Activated T-cell treated with anti-CD3 and anti-CD28 coated beads for 1 hour (primary cell): ENCODE data around the gene CYSTM1.

Experiments
- DNase-seq: peaks from one replicate; pipeline ENCODE4 v3.0.0-alpha.2; 2020; ENCODE audit warnings: low read depth

CYSTM1 gene, protein sequence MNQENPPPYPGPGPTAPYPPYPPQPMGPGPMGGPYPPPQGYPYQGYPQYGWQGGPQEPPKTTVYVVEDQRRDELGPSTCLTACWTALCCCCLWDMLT

DNA sequence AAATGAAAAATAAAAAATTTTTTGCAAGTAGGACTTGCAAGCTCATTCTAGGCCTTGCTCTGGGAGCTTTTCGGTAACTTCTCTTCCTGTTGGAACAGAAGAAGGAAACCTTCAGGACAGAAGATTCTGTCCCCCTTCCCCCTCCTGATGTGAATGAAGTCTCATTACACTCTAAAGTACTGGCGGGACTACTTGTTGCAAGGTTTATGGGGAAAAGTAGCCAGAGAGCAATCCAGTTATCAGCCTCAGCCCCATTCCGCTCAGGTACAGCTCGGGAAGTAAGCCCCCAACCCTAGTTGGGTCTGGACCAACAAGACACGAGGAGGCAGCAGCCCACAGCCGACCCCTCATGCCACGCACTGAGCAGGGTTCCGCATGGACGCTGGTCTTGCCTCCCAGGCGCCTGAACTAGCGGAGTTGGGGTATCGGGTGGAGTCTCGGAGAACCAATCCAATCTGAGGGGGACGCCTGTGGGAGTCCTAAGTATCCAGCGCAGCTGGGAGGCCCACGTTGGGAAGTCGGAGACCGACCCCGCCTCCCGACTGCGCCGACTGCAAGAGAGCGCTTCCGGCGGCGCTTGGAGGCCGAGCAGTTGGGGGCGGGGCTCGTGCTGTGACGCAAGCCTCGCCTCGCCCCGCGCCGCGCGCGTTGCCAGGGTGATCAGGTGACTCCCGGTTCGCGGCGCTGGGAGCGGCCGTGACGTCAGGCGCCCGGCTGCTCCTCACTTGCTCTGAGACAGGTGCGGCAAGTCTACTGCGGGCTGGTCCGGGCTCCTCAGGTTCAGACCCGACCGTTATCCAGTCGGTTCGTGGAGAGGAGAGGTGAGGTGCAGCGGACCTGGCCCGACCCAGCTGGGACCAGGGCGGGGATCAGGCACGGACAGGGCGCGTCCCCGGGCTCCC lies at the start of gene CYSTM1:
CYSTM1 (plus strand) TSS at position 724 of the 902 bp plus-strand sequence. CDS start 19,278 bp downstream, outside the sequence.
- DNase-seq: peak; percentile 94

DNA sequence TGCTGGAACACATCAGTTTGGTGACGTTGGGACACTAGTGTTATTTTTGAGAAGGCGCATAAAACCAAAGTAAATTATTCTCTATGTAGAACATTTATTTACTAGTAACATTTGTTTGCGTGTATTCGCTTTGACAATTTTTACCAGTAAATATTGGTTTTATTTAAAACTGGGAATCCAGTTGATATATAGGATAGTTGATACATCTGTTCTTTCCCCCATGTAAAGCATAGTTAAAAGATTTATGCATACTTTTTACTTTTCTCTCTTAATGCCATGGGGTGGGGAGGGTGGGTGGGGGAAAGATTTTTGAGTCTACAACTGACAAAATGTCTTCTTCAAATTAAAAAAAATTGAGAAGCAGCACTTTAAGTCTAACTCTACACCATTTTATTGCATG lies 49.4 kb upstream of the CYSTM1 start, which contains the start of gene IGIP:
IGIP (plus strand) TSS at position 301 of the 400 bp plus-strand sequence. CDS start 2,540 bp downstream, outside the sequence.
- no peak for DNase-seq

DNA sequence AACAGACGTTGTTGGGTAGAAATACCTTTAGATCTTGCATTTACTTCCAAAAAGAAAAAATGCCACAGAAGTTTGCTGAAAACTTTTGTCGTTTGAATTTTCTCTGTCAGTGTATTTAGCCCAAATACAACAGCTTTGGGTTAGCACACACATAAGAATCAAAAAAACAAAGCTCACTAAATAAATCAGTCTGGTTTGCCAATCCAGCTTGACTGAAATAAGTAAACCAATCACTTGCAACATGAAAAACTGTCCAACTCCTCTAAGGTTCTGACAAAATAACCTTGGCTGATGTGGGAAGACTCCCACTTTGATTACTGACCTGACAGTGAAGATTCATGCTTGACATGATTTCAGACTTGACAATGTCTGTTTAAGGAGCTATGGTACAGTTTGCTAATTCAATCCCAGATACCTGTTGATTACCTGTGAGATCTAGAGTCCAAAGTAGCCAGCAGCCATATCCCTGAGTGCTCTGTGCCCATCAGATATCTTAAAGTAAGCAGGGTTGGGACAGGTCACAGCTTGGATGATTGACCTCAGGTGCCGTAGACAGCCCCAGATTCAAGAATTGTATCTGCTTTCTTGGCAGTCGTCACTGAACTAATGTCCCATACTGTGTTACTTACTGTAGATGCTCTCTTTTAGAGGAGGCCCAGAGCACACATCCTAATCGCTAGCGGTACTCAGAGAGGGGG lies 48.5 kb upstream of the CYSTM1 start:
- DNase-seq: no peak

DNA sequence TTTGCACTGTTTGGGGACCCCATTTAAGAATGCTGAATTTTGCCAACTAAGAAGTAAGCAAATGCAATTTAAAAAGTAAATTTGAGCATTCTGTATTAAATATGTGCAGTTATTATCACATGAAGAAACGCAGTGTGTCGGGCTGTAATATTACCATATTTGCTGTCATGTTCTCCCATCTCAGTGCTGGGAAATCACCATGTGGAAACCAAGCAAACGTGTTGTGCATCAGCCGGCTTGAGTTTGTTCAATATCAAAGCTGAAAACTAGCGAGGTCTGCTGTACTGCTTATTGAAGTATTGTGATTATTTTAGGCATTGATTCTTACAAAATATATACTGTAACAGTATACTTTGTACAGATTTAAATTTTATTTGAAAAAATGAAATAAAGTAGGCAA lies 46.6 kb upstream of the CYSTM1 start:
- DNase-seq: no peak

DNA sequence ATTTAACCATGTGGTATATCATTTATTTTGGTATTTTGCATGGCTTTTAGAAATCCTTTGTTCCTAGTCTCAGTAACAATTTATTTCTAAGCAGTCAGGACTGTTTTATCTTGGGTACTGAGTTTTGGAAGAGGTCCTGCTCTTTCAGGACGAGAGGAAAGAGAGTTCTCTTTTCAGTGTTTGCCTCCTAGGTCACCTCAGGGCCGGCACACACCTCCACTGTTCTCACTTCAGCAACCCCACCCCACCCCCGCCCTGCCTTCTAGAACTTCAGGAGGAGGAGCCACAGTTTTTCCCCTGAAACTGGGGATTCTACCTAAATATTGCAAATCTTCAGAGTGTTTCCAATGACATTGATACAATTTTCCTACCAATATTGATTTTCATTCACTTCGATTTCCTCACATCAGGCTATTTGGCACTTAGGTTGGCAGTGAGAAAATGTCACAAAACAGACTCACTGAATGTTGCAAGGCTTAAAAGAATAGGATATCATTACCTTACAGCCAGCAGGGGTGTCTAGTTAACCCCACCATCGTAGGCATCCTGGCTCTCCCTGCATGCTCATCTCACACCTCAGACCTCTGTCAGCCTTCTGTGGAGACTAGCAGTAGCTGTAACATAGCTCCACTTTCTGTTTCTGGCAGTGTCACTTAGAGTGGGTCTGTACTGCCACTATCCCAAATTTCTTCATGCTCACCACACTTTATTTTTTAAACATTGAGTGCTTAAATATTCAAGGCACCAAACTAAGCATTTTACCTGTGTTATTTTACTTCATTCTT lies 43.8 kb upstream of the CYSTM1 start:
- no peak for DNase-seq

DNA sequence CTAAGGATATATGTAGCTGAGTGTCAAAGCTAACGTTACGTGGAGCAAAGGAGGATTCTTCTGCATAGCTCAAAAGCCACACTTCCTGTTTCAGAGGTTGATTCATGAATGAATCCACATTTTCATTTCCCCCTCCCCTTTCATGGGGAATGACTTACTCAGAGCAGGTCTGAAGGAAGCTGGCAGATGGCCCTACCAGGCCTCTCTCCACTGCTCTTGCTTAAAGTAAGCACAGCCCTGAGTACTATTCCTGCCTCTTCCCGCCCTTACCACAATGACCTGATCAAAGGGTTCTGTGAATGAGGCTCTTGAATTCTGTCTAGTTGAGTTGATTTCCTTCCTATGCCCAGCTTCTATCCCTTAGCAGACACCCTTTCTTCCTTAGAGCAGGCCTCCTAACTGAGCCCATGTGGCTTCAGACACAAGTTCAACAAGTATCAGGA lies 43.0 kb upstream of the CYSTM1 start:
- DNase-seq: no peak

DNA sequence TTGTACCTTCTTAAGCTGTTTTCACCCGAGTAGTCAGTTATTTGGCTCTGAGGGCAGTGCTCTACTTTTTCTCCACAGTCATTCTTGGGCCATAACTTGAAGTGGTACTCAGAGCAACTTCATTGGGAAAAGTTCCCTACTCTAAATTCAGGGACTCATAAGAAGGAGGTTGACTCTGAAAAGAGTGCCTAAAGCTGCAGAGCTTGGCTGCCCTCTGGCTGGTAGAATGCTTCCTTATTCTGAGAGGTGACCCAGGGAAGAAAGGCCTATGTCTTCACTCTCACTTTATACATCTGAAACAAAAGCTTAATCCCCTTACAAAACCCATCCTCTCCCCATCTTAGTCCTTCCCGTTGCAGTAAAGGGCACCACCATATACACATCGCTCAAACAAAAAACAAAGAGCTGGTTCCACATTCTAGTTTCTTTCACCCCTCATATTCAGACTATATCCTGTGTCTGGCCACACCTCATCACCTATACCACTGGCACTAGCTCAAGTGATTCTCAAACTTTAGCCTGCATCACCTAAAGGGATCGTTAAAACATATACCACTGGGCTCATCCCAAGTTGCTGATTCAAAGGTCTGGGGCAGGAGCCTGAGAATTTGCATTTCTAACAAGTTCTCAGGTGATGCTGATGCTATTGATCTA lies 41.3 kb upstream of the CYSTM1 start:
- DNase-seq: no peak

DNA sequence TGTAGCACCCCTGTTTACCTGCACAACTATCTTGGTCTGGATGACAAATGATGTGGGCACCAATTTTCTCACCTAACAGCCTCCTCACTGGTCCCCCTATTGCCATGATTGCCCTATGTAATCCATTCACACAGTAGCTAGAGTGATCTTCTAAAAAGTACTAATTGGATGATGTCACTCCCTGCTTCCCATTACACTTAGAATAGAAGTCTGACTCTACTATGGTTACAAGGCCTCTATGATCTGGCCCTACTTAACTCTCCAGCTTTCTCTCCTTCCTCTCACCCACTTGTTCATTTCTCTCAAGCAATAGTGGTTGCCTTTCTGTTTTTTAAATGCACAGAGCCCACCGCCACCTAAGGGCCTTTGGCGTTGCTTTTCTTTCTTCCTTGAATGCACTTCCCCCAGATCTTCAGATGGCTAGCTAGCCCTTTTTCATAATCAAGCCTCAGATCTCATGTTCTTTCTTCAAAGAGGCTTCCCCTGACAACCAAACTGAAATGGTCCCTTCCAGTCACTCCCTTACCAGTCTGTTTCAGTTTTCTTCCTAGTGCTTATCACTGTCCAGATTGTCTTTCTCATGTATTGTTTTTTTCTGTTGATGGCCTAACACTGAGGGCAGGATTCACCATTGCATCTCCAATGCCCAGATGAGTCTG lies 40.6 kb upstream of the CYSTM1 start:
- no peak for DNase-seq

DNA sequence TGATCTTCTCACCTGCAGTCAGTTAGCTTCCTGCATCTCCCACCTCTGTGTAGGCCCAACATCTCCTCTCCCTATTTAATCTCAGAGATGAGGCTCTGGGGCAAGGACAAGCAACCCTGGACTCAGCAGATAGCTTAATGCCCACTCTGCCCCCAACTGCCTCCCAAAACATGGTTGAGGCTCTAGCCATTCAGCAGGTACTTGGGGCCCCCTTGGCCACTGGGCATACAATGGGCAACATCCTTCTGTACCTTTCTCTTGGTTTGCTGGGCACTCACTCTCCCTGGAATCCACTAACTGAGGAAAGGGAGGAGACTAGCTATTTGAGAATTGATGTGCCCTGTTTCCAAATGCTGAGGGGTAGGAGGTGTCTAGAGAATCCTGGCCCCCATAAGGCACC lies 39.9 kb upstream of the CYSTM1 start:
- DNase-seq: no peak

DNA sequence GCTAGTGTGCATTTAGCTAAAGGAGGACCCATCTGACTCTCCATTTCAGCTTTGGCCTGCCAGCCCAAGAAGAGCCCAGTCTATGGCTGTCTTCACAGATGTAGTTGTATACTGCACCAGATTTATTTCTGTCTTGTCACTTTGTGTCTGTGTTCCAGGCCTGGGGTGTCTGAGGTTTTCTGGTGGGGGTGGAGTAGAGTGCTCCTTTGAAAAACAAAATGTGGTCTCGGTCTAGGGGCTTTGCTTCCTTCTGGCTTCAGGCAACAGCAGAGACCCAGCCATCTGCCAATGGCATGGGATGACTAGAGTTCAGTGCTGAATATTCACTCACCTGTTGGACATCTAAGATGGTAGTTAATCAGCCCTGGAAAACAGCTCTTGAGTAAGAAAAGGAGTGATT lies 38.4 kb upstream of the CYSTM1 start:
- DNase-seq: no peak

DNA sequence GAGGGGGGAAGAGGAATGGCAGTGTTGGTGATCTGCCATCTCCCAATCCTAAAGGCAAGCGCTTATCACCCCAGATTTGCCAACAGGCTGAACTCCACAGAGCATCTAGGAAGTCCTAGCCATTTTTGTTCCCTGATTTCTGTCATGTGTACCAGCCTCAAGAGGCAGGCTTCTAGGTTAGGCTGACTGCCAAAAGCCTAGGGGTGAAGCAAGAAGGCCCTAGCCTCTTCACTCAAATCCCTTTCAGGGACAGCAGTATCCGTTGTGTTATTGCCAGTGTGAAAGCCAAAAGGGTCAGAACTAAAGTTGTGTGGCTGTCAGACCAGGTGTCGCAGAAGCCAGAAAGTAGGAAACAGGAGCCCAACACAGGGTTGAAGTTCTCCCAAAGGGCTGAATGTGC lies 34.6 kb upstream of the CYSTM1 start:
- DNase-seq: no peak

DNA sequence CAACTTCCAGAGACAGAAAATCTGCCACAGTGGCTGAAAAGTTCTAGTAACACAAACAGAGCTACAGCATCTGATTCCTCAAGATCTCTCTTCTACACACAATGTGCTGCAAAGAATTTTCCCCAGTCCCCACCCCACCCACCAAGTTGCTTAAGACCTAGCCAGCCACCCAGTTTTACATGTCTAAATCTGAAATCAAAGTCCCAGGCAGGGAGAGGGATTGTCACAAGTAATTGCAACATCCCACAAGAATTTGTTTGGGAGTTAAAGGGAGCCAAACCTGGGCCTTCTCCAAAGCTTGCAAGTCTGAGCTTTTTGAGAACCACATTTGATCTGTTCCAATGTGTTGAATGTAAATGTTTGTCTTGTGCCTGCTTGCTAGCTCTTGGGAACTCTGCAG lies 33.7 kb upstream of the CYSTM1 start:
- no peak for DNase-seq

DNA sequence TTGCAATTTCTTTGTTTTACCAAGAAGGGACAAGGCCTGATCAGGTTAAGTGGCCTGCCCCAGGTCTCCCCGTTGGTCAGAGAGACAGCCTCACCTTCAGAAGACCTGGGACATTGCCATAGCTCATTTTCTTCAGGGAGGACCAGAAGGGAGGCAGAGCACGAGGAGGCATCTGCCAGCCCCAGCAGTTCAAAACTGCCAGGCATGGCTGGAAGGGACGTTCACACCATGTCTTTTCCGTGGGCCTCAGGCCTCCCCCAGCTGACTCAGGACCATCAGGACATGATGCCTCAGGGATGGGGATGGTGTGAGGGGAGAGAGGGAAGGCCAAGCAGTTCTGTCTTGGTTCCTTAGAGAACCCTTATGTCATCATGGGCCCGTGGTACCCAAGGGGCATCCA lies 32.7 kb upstream of the CYSTM1 start:
- DNase-seq: no peak

DNA sequence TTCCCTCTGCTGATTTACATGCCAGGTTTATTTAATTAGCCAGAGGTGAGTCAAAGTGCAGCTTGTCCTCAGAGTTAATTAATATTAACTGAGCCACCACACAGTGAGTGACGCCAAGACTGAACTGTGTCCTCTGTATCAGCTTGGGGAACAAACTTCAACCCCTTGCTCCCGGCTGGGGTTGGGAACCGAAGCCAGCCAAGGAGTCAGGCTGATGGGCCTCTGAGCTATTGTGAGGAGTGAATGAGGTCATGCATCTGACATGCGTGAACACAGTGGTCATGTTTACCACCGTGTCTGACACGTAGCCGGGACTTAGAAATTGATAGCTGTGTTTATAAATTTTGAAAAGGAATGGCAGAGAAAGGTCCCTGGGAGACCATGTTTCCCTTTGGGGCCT lies 32.1 kb upstream of the CYSTM1 start:
- DNase-seq: no peak

DNA sequence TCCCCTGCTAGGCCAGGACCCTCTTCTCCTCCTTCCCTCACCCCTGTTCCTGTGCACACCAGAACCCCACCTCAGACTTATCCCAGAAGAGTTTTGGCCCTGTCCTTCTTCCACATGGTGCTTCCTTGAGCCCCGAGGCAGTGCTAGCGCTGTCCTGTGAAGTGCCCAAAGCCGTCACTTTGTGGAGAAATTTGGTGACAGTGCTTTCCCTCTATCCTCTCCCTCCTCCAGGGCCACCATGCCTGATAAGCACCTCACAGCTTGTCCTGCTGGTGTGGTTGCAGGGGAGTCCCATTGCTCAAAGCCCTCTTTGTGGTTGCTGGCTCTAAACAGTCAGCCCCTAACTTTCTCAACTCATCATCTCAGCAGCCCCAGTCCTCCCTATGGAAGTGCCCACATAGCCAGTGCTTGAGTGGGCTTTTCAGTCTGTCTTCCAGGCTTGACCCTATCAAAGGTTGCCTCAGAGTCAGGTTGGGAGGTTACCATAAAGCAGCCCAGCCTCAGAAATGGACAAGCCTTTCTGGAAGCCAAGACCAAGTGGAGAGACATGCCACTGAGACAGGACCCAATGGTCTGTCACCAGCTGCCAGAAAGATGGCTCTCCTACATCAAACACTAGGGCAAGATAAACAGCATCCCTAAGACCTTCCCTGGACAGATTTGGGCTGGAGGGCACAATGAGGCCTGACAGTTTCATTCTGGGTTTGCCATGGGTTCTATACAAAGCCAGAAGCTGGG lies 31.3 kb upstream of the CYSTM1 start:
- no peak for DNase-seq

DNA sequence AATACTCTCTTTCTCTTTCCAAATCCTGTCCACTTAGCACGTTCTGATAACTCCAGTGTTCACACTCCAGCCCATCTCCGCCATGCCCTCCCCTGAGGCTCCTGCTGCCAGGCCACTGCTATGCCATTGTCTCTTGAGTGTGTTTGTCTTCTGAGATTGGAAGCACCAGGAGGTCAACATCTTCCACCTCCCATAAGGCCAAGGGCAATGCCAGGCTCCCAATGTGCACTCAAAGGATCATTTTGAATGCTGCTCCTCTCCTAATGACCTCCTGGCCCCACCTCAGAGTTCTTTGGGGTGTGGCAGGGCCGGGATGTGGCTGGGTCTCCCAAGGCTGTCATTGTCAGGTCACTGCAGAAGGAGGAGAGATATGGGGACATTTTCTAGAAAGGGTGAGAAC lies 29.7 kb upstream of the CYSTM1 start:
- no peak for DNase-seq

DNA sequence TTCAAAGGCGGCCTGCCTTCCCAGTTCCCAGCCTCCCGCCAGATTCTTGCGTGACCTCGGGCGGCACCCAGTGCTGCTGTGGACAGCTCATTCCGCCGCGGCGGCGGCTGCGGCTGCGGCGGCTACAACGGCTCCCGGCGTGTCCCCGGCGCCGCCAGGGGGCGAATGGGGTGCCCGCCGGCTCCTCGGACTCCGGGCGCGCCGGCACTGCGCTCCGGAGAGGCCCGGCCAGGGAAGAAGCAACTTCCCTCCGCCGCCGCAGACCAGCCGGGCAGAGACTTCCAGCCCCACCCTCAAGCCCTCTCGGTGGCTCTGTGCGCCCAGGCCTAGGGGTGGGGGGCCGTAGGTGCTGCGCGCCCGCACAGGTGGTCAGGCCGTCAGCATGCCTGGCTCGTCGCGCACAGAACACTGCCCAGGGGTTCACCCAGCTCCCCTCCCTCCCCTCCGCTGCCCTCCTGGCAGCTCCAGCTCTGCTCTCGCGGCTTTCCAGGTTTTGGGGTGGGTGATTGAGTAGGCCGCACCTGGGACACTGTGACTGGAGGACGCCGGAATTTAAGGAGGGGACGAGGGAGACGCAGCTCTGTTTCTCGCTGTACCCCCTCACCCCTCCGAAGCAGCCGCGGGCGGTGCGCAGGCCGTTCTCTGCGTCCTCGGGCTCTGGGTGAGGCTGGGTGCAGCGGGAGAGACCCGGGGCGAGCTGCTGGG lies 29.0 kb upstream of the CYSTM1 start:
- DNase-seq: peak; percentile 35

DNA sequence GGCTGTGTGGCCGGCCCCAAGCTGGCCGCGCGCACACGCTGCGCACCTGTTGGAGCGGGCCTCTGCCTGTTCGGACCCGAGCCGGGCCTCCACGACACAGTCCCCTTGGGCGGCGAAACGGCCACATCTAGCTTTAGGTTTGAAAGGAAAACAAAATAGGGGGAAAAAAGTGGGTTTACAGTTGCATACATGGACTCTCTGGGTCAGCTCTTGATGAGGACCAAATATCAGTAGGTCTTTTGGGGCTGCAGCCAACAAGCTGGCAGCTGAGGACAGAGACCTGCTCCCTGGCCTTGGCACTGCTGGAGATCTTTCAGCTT lies 28.5 kb upstream of the CYSTM1 start:
- DNase-seq: no peak

DNA sequence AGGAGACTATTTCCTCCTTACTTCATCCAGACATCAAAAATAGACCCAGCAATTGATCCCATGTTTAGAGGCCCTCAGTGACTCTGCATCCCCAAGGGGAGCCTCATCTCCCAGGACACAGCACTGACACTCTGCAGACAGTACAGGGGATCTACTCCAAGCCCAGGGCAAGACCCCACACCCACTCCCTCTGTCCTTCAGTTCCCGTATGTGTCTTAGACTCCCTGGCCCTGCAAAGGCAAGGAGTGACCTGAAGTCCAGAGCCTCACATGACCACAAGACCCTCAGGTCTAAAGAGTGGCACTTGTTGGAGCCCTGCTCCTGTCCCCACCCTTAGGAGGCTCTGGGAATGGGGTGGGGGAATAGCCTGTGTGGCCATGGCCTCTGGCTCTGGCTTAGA lies 27.5 kb upstream of the CYSTM1 start:
- no peak for DNase-seq

DNA sequence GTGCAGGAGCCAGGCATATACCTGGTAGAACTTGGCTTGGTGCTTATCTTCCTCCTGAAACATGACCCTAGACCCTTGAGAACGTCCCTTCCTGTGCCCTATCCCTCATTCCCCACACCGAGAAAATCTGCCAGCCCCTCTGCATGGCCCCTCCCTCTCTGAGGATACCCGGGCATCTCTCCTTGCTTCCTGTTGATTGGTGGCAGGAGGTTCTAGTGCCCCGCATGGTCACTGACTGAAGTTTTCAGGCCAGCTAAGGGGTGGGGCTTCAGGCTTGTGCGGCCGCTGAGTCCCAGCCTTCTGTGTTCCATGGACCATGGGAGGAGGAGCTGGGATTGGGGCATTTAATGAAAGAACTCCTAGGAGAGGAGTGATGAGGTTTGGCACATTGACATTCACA lies 26.5 kb upstream of the CYSTM1 start:
- DNase-seq: no peak
